Liver (tissue), 9 donors: Measurements from ENCODE around the gene ESRRB. TPM values are rescaled to one million over a fixed set of nuclear protein-coding genes. Genes with fewer than 3 reads are reported as not detected.

ENCODE experiments used
- DNase-seq: peaks from one replicate; pipeline ENCODE4 v3.0.0-alpha.2; 2017; ENCODE audit warnings: low spot score
- H3K27ac ChIP-seq, 2 donors: one replicate each; pipeline ENCODE4 v1.7.0; 2013; ENCODE audit warnings: inconsistent platforms in 2 of 2, low read length in 2 of 2, control low read depth in 1 of 2, low read depth in 1 of 2, mild to moderate bottlenecking in 1 of 2
- H3K27me3 ChIP-seq, 4 donors: one replicate each; pipeline versions ENCODE4 v1.6.1 to v1.7.0; 2013; ENCODE audit warnings: low read length in 3 of 4, inconsistent platforms in 1 of 4, mild to moderate bottlenecking in 1 of 4, moderate library complexity in 1 of 4; ENCODE audit not compliant: control insufficient read depth in 4 of 4, insufficient read depth in 4 of 4
- H3K36me3 ChIP-seq, 4 donors: one replicate each; pipeline versions ENCODE4 v1.6.1 to v1.7.0; 2013; ENCODE audit warnings: low read length in 3 of 4, mild to moderate bottlenecking in 3 of 4, low read depth in 1 of 4, moderate library complexity in 1 of 4; ENCODE audit not compliant: control insufficient read depth in 4 of 4, insufficient read depth in 3 of 4
- H3K4me1 ChIP-seq, 4 donors: one replicate each; pipeline versions ENCODE4 v1.6.1 to v1.7.0; 2013; ENCODE audit warnings: low read length in 3 of 4, mild to moderate bottlenecking in 3 of 4, moderate library complexity in 1 of 4; ENCODE audit not compliant: control insufficient read depth in 4 of 4, insufficient read depth in 4 of 4
- H3K4me3 ChIP-seq, 3 donors: one replicate each; pipeline versions ENCODE4 v1.6.1 to v1.7.0; 2013; ENCODE audit warnings: low read length in 3 of 3, control low read depth in 1 of 3, low read depth in 1 of 3, mild to moderate bottlenecking in 1 of 3
- H3K9ac ChIP-seq, 2 donors: one replicate each; pipeline ENCODE4 v1.7.0; 2013; ENCODE audit warnings: low read length in 2 of 2, mild to moderate bottlenecking in 2 of 2, moderate library complexity in 2 of 2, control low read depth in 1 of 2, low read depth in 1 of 2
- H3K9me3 ChIP-seq, 4 donors: one replicate each; pipeline versions ENCODE4 v1.6.1 to v1.7.0; 2013; ENCODE audit warnings: low read length in 3 of 4; ENCODE audit not compliant: control insufficient read depth in 4 of 4
- ATF3 ChIP-seq: IDR thresholded peaks from 2 replicates; pipeline ENCODE4 v1.6.1; 2016; ENCODE audit warnings: antibody characterized with exemption
- EGR1 ChIP-seq, 2 donors: IDR thresholded peaks; 2 replicates each; pipeline ENCODE4 v1.6.1; 2016 to 2018; ENCODE audit warnings: antibody characterized with exemption in 2 of 2, low read depth in 2 of 2
- FOXA1 ChIP-seq: IDR thresholded peaks from 2 replicates; pipeline ENCODE4 v1.6.1; 2016; ENCODE audit warnings: antibody characterized with exemption
- FOXA2 ChIP-seq: IDR thresholded peaks from 2 replicates; pipeline ENCODE4 v1.6.1; 2016; ENCODE audit warnings: antibody characterized with exemption
- GABPA ChIP-seq, 2 donors: IDR thresholded peaks in 1 of 2; conservative IDR thresholded peaks in 1 of 2; 2 replicates each; pipeline ENCODE4 v1.6.1; 2016; ENCODE audit warnings: antibody characterized with exemption in 2 of 2, mild to moderate bottlenecking in 1 of 2, moderate library complexity in 1 of 2
- HNF4A ChIP-seq, 2 donors: conservative IDR thresholded peaks; 2 replicates each; pipeline ENCODE4 v1.6.1; 2016; ENCODE audit warnings: antibody characterized with exemption in 2 of 2, mild to moderate bottlenecking in 2 of 2
- MAX ChIP-seq: IDR thresholded peaks from 2 replicates; pipeline ENCODE4 v1.6.1; 2016; ENCODE audit warnings: antibody characterized with exemption
- NR2F2 ChIP-seq: IDR thresholded peaks from 2 replicates; pipeline ENCODE4 v1.6.1; 2016; ENCODE audit warnings: antibody characterized with exemption
- RAD21 ChIP-seq, 2 donors: IDR thresholded peaks; 2 replicates each; pipeline ENCODE4 v1.6.1; 2016; ENCODE audit warnings: antibody characterized with exemption in 2 of 2, mild to moderate bottlenecking in 2 of 2
- RXRA ChIP-seq, 2 donors: IDR thresholded peaks; 2 replicates each; pipeline ENCODE4 v1.6.1; 2017 to 2018; ENCODE audit warnings: antibody characterized with exemption in 2 of 2, mild to moderate bottlenecking in 1 of 2
- SP1 ChIP-seq: IDR thresholded peaks from 2 replicates; pipeline ENCODE4 v1.6.1; 2018; ENCODE audit warnings: antibody characterized with exemption, mild to moderate bottlenecking
- TAF1 ChIP-seq: conservative IDR thresholded peaks from 2 replicates; pipeline ENCODE4 v1.6.1; 2016; ENCODE audit warnings: antibody characterized with exemption, mild to moderate bottlenecking
- ZBTB33 ChIP-seq: IDR thresholded peaks from 2 replicates; pipeline ENCODE4 v1.6.1; 2016; ENCODE audit warnings: antibody characterized with exemption
- WGBS: extraction: QIAGEN DNeasy Blood & Tissue Kit; methylation state at CpG from one replicate; pipeline ENCODE4 v1.1.7; 2013; 5-methylcytosine and 5-hydroxymethylcytosine counted together
- polyA plus RNA-seq, 2 donors: library from polyadenylated mRNA; stranded (reverse) in 1 of 2; unstranded in 1 of 2; fragments of 200-250 nt in 1 of 2; fragments of >200 nt in 1 of 2; fragmentation: Nextera tagmentation in 1 of 2; extraction: Ambion mirVana in 1 of 2; gene quantifications; one replicate each; pipeline versions ENCODE4 v1.2.1 to v1.2.3, GENCODE V29; 2013 to 2015
- total RNA-seq, 2 donors: library from RNA; depleted of rRNA; stranded (reverse); fragments of >200 nt; gene quantifications; one replicate each; pipeline ENCODE4 v1.2.3, GENCODE V29; 2014
- donor health status: healthy.
- donor health status: healthy.
- donor health status: healthy.
- donor health status: healthy.
- donor health status: healthy.

The ESRRB gene
- total and polyA plus RNA-seq, 4 donors, result 0.08 to 0.21 (median 0.11) TPM

GRCh38 chr14:76407449-76408150 is 31.7 kb downstream of the ESRRB start:
- no peak for DNase-seq
- Histone ChIP-seq H3K36me3 (no peaks in the 10 kb centered on the region), H3K9me3 (no peaks in the 10 kb centered on the region), H3K27me3 (peaks cover 0 to 3% (median 1%) of the 10 kb centered on the region in 4 donors), H3K4me1 (no peaks in the 10 kb centered on the region), H3K27ac (no peak overlapping the region), H3K4me3 (no peak overlapping the region), H3K9ac (no peak overlapping the region)
- no peak for TF ChIP-seq RAD21 (IDR thresholded peaks at IDR 0.05)
- 72% methylated on average over 9 of the region's 9 CpGs for WGBS

- Histone ChIP-seq H3K27me3 (peaks cover 0 to 3% (median 1%) of the 10 kb centered on the region in 4 donors), H3K36me3 (no peaks in the 10 kb centered on the region), H3K27ac (no peak overlapping the region), H3K9me3 (no peaks in the 10 kb centered on the region), H3K4me1 (no peaks in the 10 kb centered on the region), H3K9ac (no peak overlapping the region), H3K4me3 (no peak overlapping the region)
- WGBS, result 84% methylated on average over 1 of the region's 1 CpG
- TF ChIP-seq EGR1 (IDR thresholded peaks at IDR 0.05; ENCODE audit: low read depth in 2 of 2), result no peak
- no peak for TF ChIP-seq ZBTB33
- no peak for TF ChIP-seq HNF4A (conservative IDR thresholded peaks at IDR 0.05)
- no peak for TF ChIP-seq NR2F2
- no peak for TF ChIP-seq SP1
- no peak for TF ChIP-seq RXRA (IDR thresholded peaks at IDR 0.05)
- no peak for TF ChIP-seq FOXA2
- TF ChIP-seq TAF1, result no peak
- TF ChIP-seq RAD21 (IDR thresholded peaks at IDR 0.05), result no peak
- TF ChIP-seq MAX, result no peak
- TF ChIP-seq GABPA (IDR thresholded peaks at IDR 0.05 in 1 of 2, conservative IDR thresholded peaks at IDR 0.05 in 1 of 2), result no peak
- no peak for TF ChIP-seq ATF3
- TF ChIP-seq FOXA1, result no peak
- DNase-seq, result no peak
Observed at GRCh38 chr14:76408877-76409276, 32.9 kb downstream of the ESRRB start.

- peaks cover 0 to 3% (median 0%) of the 10 kb centered on the region in 4 donors for H3K27me3 ChIP-seq
- no peak overlapping the region for H3K27ac ChIP-seq
- no peak for DNase-seq
- H3K9ac ChIP-seq, result no peak overlapping the region
- WGBS, result 43% methylated on average over 5 of the region's 5 CpGs
- no peaks in the 10 kb centered on the region for H3K9me3 ChIP-seq
- no peaks in the 10 kb centered on the region for H3K36me3 ChIP-seq
- H3K4me3 ChIP-seq, result no peak overlapping the region
- H3K4me1 ChIP-seq, result no peaks in the 10 kb centered on the region
- TF ChIP-seq MAX (no peak), EGR1 (IDR thresholded peaks at IDR 0.05; ENCODE audit: low read depth in 2 of 2) (no peak)
Observed at GRCh38 chr14:76412501-76412900, 36.6 kb downstream of the ESRRB start.
